ENCODE data around the gene RPUSD1.

GRCh38 chr16:766820-767640 is 21.2 kb downstream of the RPUSD1 start:
- no peak for TF ChIP-seq POLR2A (IDR thresholded peaks at IDR 0.05)
- TF ChIP-seq CTCF (IDR thresholded peaks at IDR 0.05), result no peak
